ENCODE results near the gene TRIP13.

DNA sequence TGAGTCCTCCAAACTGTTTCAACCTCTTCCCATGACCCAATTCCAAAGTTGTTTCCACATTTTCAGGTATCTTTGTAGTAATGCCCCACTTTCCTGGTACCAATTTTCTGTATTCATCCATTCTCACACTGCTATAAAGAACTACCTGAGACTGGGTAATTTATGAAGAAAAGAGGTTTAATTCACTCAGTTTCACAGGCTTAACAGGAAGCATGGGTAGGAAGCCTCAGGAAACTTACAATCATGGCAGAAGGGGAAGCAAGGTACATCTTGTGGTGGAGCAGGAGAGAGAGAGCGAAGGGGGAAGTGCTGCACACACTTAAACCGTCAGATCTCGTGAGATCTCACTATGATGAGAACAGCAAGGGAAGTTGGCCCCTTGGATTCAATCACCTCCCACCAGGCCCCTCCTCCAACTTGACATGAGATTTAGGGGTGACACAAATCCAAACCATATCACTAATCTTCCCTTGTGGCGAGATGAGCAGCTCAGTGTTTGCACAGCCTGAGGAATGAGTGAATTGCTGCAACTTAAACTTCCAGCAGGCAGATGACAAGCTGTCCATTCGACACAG, 42.9 kb downstream of the TRIP13 start:
- TF ChIP-seq, protein P1, sequence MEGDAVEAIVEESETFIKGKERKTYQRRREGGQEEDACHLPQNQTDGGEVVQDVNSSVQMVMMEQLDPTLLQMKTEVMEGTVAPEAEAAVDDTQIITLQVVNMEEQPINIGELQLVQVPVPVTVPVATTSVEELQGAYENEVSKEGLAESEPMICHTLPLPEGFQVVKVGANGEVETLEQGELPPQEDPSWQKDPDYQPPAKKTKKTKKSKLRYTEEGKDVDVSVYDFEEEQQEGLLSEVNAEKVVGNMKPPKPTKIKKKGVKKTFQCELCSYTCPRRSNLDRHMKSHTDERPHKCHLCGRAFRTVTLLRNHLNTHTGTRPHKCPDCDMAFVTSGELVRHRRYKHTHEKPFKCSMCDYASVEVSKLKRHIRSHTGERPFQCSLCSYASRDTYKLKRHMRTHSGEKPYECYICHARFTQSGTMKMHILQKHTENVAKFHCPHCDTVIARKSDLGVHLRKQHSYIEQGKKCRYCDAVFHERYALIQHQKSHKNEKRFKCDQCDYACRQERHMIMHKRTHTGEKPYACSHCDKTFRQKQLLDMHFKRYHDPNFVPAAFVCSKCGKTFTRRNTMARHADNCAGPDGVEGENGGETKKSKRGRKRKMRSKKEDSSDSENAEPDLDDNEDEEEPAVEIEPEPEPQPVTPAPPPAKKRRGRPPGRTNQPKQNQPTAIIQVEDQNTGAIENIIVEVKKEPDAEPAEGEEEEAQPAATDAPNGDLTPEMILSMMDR (IDR thresholded peaks at IDR 0.05; ENCODE audit: low read depth, low read length, poor library complexity, severe bottlenecking), result no peak
- no peak for TF ChIP-seq EZH2phosphoT487 (IDR thresholded peaks at IDR 0.05; ENCODE audit: borderline replicate concordance, low read length)
